Fibroblast of villous mesenchyme (primary cell): ENCODE results near the gene TBC1D19. TPM values are rescaled to one million over a fixed set of nuclear protein-coding genes. Genes with fewer than 3 reads are reported as not detected.

ENCODE experiments used
- DNase-seq: peaks from one replicate; pipeline ENCODE4 v3.0.0-alpha.2; 2010; ENCODE audit warnings: low read depth
- H3K4me3 ChIP-seq: 2 replicates; pipeline ENCODE4 v1.5.1; 2011; ENCODE audit warnings: low read depth, mild to moderate bottlenecking, low read length
- small RNA-seq: library from RNA; depleted of rRNA; stranded (forward); fragments of <200 nt; gene quantifications from one replicate; pipeline ENCODE3, GENCODE V24; 2012
- total RNA-seq: library from RNA; depleted of rRNA; stranded (reverse); fragments of >200 nt; gene quantifications from 2 replicates; pipeline ENCODE4 v1.2.3, GENCODE V29; 2012
- TF ChIP-seq, protein P1 (sequence below): IDR thresholded peaks from 2 replicates; pipeline ENCODE4 v1.5.1; 2012; ENCODE audit warnings: low read depth, mild to moderate bottlenecking, low read length; ENCODE audit not compliant: insufficient read depth

Gene TBC1D19
- total RNA-seq, 1 donor = 41.5 TPM

DNA sequence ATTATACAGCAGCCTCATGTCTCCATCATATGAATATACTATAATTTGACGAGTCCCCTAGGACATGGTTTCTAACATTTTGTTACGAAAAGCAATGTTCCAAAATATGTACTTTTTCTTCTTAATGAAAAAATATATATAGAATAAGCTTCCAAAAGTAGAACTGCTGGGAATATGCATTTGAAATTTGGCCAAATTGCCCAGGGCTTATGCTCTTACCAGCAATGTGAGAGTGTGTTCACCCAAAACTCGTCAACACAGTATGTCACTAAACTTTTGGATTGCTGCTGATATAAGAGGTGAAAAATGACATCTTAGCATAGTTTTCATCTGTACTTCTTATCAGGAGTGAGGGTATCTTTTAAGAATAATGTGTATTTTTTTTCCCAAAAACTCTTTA lies 212.2 kb downstream of the TBC1D19 start:
- DNase-seq = no peak
- TF ChIP-seq, protein P1, sequence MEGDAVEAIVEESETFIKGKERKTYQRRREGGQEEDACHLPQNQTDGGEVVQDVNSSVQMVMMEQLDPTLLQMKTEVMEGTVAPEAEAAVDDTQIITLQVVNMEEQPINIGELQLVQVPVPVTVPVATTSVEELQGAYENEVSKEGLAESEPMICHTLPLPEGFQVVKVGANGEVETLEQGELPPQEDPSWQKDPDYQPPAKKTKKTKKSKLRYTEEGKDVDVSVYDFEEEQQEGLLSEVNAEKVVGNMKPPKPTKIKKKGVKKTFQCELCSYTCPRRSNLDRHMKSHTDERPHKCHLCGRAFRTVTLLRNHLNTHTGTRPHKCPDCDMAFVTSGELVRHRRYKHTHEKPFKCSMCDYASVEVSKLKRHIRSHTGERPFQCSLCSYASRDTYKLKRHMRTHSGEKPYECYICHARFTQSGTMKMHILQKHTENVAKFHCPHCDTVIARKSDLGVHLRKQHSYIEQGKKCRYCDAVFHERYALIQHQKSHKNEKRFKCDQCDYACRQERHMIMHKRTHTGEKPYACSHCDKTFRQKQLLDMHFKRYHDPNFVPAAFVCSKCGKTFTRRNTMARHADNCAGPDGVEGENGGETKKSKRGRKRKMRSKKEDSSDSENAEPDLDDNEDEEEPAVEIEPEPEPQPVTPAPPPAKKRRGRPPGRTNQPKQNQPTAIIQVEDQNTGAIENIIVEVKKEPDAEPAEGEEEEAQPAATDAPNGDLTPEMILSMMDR = no peak

DNA sequence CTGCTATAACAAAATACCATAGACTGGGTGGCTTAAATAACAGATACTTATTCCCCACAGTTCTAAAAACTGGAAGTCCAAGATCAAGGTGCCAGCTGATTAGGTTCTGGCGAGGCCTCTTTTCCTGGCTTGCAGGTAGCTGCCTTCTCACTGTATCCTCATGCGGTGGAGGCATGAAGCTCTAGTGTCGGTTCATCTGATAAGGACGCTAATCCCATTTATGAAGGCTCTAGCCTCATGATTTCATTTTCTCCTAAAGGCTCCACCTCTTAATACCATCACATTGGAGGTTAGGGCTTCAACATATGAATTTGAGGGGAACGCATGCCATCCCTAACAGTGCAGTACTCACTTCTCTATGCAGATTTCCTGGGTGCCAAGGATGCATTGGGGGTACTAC lies 218.9 kb downstream of the TBC1D19 start:
- TF ChIP-seq, protein P1 = no peak
- no peak overlapping the region for H3K4me3 ChIP-seq
- no peak for DNase-seq

More for the DNA sequence above, 212.2 kb downstream of the TBC1D19 start:
- no peak overlapping the region for H3K4me3 ChIP-seq

DNA sequence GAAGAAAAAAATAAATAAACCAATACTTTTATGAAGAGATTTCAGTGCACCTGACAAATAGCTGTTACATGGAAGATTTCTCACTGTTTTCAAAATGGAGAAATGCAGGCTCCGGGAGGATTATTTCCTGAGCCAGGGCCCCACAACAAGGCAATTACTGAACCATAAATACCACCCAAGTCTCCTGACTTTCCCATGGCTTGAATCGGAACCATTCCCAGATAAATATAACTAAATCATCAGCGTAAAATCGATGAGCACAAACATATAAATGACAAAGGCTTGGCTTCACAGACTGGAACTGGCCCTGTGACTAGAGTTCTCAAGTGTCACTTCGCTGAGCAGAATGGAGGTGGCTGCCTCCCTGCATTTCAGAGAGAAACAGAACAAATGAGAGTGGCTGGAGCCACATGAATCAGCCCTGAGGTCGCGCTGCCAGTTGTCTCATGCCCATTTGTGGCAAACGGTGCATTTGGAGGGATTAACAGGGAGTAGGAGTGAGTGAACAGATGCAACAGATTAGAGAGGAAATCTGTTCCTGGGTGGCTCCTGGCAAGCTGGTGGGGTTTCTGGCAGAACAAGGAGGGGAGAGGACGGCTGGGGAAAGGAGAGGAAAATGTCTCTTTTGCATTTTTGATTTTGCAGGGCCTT lies 219.5 kb downstream of the TBC1D19 start:
- H3K4me3 ChIP-seq = no peak overlapping the region
- no peak for DNase-seq
- TF ChIP-seq, protein P1 = no peak

DNA sequence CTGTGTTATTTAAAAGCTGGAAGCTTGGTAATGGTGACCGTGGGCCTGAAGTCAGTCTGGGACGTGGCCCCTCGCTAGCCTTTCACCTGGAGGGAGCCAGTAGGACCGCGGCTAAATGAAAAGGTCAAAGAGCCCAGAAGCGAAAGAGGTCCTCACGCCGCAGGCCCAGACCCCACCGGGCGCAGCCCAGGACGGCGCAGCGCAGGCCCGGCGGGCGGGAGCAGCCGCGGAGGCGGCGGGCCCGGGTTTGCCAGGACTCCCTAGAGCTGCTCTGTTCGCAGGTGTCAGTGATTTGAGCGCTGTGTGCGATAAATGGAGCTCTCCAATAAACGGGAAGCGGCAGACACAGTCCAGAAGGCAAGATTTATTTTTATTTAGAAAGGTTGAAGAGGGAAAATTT lies 220.6 kb downstream of the TBC1D19 start:
- no peak overlapping the region for H3K4me3 ChIP-seq
- no peak for DNase-seq
- TF ChIP-seq, protein P1 = no peak

DNA sequence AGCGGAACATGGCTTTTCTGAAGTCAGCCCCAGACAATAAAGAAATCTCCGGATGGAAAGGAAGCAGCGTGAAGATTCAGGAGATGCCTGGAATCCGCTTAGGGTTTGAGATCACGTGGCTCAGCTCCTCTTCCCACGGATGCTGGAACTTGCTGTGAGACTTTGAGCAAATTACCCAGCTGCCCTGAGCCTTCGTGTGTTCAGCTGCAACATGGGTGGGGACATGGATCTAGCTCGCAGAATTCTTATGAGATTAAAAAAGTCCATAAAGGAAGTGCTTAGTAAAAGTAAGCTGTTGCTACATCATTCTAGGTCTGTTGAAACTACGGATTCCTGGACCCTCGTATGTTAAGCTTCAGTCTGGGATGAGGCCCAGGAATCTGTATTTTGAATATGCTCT lies 221.0 kb downstream of the TBC1D19 start:
- DNase-seq = no peak
- H3K4me3 ChIP-seq = no peak overlapping the region
- TF ChIP-seq, protein P1 = no peak

Small RNAs within 50 kb of the gene (small RNA-seq; reads per million reads assigned to genes)
- gene RF00284 = not detected

Other genes with a start within 250 kb of the TBC1D19 start
- gene CCKAR, start 93.6 kb upstream of the TBC1D19 start, total RNA-seq = 0.43 TPM in 1 of 2 replicates, not detected in the other